Endothelial cell of umbilical vein (primary cell): ENCODE data around the gene AMELX.

Experiments
- EZH2 ChIP-seq: IDR thresholded peaks from 2 replicates; pipeline ENCODE4 v1.6.1; 2012; ENCODE audit warnings: borderline replicate concordance, low read depth, mild to moderate bottlenecking, moderate library complexity, low read length, inconsistent platforms; ENCODE audit not compliant: severe bottlenecking
- MAX ChIP-seq: IDR thresholded peaks from 2 replicates; pipeline ENCODE4 v1.6.1; 2011; ENCODE audit not compliant: insufficient read depth, insufficient read length
- POLR2A ChIP-seq: IDR thresholded peaks from 2 replicates; pipeline ENCODE4 v1.6.1; 2012; ENCODE audit warnings: low read depth, mild to moderate bottlenecking, control low read depth, low read length
- POLR2AphosphoS5 ChIP-seq: IDR thresholded peaks from 2 replicates; pipeline ENCODE4 v1.6.1; 2012; ENCODE audit warnings: low read depth, mild to moderate bottlenecking, control low read depth, low read length, moderate library complexity; ENCODE audit not compliant: insufficient read depth
- TF ChIP-seq, protein P1 (sequence below), 2 donors: IDR thresholded peaks; 1 replicate in 1 of 2; 2 replicates in 1 of 2; pipeline ENCODE4 v1.5.1; 2011; ENCODE audit warnings: low read length in 2 of 2, mild to moderate bottlenecking in 2 of 2, moderate library complexity in 2 of 2, control low read depth in 1 of 2, inconsistent platforms in 1 of 2, low read depth in 1 of 2; ENCODE audit not compliant: insufficient read depth in 1 of 2; ENCODE audit errors: extremely low read depth in 1 of 2

DNA sequence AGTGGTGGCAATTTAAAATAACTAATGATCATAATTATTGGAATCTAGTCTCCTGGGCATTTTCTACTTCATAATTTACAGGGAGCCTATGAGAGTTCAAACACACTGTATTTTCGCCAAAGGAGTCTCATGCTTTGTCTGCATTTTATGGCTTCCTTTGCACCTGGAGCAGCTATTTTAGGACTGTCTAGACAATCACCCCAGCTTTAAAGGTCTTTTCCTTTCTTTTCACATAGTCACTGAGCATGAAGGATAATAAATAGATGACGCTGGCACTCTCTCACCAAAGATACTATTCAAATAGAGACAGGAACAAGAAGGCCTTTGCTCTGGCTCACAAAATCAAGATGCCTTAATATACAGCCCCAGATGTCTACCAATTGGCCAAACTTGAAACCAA, 43.0 kb downstream of the AMELX start:
- no peak for TF ChIP-seq POLR2A
- TF ChIP-seq, protein P1, sequence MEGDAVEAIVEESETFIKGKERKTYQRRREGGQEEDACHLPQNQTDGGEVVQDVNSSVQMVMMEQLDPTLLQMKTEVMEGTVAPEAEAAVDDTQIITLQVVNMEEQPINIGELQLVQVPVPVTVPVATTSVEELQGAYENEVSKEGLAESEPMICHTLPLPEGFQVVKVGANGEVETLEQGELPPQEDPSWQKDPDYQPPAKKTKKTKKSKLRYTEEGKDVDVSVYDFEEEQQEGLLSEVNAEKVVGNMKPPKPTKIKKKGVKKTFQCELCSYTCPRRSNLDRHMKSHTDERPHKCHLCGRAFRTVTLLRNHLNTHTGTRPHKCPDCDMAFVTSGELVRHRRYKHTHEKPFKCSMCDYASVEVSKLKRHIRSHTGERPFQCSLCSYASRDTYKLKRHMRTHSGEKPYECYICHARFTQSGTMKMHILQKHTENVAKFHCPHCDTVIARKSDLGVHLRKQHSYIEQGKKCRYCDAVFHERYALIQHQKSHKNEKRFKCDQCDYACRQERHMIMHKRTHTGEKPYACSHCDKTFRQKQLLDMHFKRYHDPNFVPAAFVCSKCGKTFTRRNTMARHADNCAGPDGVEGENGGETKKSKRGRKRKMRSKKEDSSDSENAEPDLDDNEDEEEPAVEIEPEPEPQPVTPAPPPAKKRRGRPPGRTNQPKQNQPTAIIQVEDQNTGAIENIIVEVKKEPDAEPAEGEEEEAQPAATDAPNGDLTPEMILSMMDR (IDR thresholded peaks at IDR 0.05; ENCODE audit: extremely low read depth in 1 of 2, insufficient read depth in 1 of 2, low read depth in 1 of 2, low read length in 2 of 2) = no peak
- no peak for TF ChIP-seq EZH2
- TF ChIP-seq POLR2AphosphoS5 = no peak
- TF ChIP-seq MAX = no peak
